Measurements from ENCODE around the gene CSAD. TPM values are rescaled to one million over a fixed set of nuclear protein-coding genes. Genes with fewer than 3 reads are reported as not detected.
A peak's percentile ranks its signal among the peaks of the same experiment; 100 is the strongest.

Gene CSAD
- total RNA-seq, 2 experiments from 2014 or later: 25.8 to 26.9 TPM

GRCh38 chr12:53207042-53207441 lies 26.3 kb upstream of the CSAD start, which contains the start of gene ITGB7:
Gene ITGB7, minus strand, starts transcription at chr12:53207251. Its CDS starts 6,808 bp downstream, at chr12:53200443.
- no TSS peak for BruUV-seq (replicated peaks)
- intact Hi-C loops (cut with micrococcal nuclease; ENCODE audit: unreplicated experiment): loop anchor here (5.0 to 10.0 kb wide), 2 partner anchors 298 to 545 kb away; partner anchors contain the start of genes CISTR, NPFF and TARBP2
- H3K4me1 ChIP-seq (ENCODE audit: insufficient read depth, low read length, poor library complexity, severe bottlenecking): peaks cover 79% of the 10 kb centered on the region

DNA sequence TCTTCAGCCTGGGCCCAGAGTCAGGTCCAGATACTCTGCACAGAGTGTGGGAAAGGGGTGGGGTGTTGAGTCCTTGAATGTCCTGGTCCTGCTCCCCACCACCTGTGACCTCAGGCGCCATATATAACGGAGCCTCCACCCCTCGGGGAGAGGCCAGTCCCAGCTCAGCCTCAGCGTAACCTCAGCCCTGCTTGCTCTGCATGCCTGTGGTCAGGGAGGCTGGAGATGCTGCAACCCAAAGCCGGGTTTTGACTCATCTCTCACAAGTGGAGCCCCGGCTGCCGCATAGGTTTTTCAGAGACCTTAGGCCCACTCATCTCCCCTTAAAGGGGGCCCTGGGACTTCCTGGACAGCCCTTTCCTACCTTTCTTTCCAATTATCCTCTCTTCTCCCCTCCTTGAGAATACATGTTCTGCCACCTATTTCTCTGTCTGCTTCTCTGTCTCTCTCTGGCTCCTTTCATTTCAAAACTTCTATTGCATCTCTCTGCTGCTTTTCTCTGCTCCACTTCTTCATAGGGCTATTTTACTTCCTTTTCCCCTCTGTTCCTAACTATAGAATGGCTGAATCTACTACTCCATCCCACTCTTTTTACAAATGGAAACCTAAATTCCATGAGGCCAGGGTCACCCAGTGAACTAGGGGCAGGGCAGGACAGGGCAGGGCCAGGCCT lies 25.2 kb upstream of the CSAD start:
- no peaks in the 10 kb centered on the region for H4K20me1 ChIP-seq (ENCODE audit: insufficient read depth, low read length)
- H2AFZ ChIP-seq (ENCODE audit: low read length): no peak overlapping the region
- H3K9me3 ChIP-seq (ENCODE audit: low read length): no peaks in the 10 kb centered on the region
- no peak for TF ChIP-seq EZH2phosphoT487 (IDR thresholded peaks at IDR 0.05; ENCODE audit: borderline replicate concordance, low read depth, low read length)
- TF ChIP-seq CTCF (conservative IDR thresholded peaks at IDR 0.05; ENCODE audit: low read length): no peak
- peak overlapping the region; percentile 98 for H3K27ac ChIP-seq (ENCODE audit: low read depth, low read length, poor library complexity, severe bottlenecking)
- no peaks in the 10 kb centered on the region for H3K9me2 ChIP-seq (ENCODE audit: insufficient read depth, low read length)
- peak overlapping the region; percentile 83 for H3K4me3 ChIP-seq (ENCODE audit: low read depth, low read length, poor library complexity, severe bottlenecking)
- H3K79me2 ChIP-seq (ENCODE audit: insufficient read depth, low read depth, low read length): peaks cover 63% of the 10 kb centered on the region
- H3K4me2 ChIP-seq (ENCODE audit: low read length): peak overlapping the region; percentile 86
- ChIA-PET CTCF (ENCODE audit: unreplicated experiment) (no interaction called here), POLR2A (interaction anchor here (0.6 to 4.6 kb wide), 5 partner anchors 19 to 89 kb away, joined by 3 to 43 read pairs (median 3); partner anchors contain the start of genes ESPL1 and PFDN5)
- H3K36me3 ChIP-seq (ENCODE audit: insufficient read depth, low read length): peaks cover 14% of the 10 kb centered on the region; the same call in 1 of the 2 replicates
- peak; percentile 74 for DNase-seq (ENCODE audit: low spot score)
- TSS peak; percentile 93 for BruUV-seq (replicated peaks)
- intact Hi-C loops (cut with micrococcal nuclease; ENCODE audit: unreplicated experiment): loop anchor here (5.0 to 10.0 kb wide), 2 partner anchors 299 to 546 kb away; partner anchors contain the start of genes CISTR, NPFF and TARBP2
- peaks cover 79% of the 10 kb centered on the region for H3K4me1 ChIP-seq (ENCODE audit: insufficient read depth, low read length, poor library complexity, severe bottlenecking)

More at GRCh38 chr12:53207042-53207441, 26.3 kb upstream of the CSAD start, which contains the start of gene ITGB7:
- TF ChIP-seq EZH2phosphoT487 (IDR thresholded peaks at IDR 0.05; ENCODE audit: borderline replicate concordance, low read depth, low read length) (no peak), CTCF (conservative IDR thresholded peaks at IDR 0.05; ENCODE audit: low read length) (no peak)
- peak within 1 kb of the TSS; percentile 83 for H3K4me3 ChIP-seq (ENCODE audit: low read depth, low read length, poor library complexity, severe bottlenecking)
- H3K4me2 ChIP-seq (ENCODE audit: low read length): peak within 1 kb of the TSS; percentile 86
- H3K27ac ChIP-seq (ENCODE audit: low read depth, low read length, poor library complexity, severe bottlenecking): peak within 1 kb of the TSS; percentile 98
- H3K79me2 ChIP-seq (ENCODE audit: insufficient read depth, low read depth, low read length): peaks cover 56% of the 10 kb centered on the region
- no peaks in the 10 kb centered on the region for H3K9me2 ChIP-seq (ENCODE audit: insufficient read depth, low read length)
- peaks cover 16% of the 10 kb centered on the region; the same call in 1 of the 2 replicates for H3K36me3 ChIP-seq (ENCODE audit: insufficient read depth, low read length)
- DNase-seq (ENCODE audit: low spot score): peak; percentile 87
- H2AFZ ChIP-seq (ENCODE audit: low read length): peak within 1 kb of the TSS; percentile 37; the same call in 1 of the 2 replicates
- H3K9me3 ChIP-seq (ENCODE audit: low read length): no peaks in the 10 kb centered on the region
- H4K20me1 ChIP-seq (ENCODE audit: insufficient read depth, low read length): no peaks in the 10 kb centered on the region
- ChIA-PET CTCF (ENCODE audit: unreplicated experiment) (no interaction called here), POLR2A (interaction anchor here (0.6 to 4.6 kb wide), 11 partner anchors 8 to 156 kb away, joined by 3 to 43 read pairs (median 4); partner anchors contain the start of genes AAAS, ESPL1 and PFDN5)

Data from OCI-LY7 (cell line).